ENCODE results near the gene FXR2. TPM values are rescaled to one million over a fixed set of nuclear protein-coding genes. Genes with fewer than 3 reads are reported as not detected.
A peak's percentile ranks its signal among the peaks of the same experiment; 100 is the strongest.

The FXR2 gene
- total RNA-seq, 3 donors from 2014 or later: 22.8 to 33.9 (median 25.6) TPM

- H3K27me3 ChIP-seq: no peaks in the 10 kb centered on the region
- peaks cover 18 to 20% of the 10 kb centered on the region in 2 donors for H3K4me1 ChIP-seq
- no peak for TF ChIP-seq POLR2AphosphoS5 (IDR thresholded peaks at IDR 0.05)
- no peak for TF ChIP-seq CTCF (IDR thresholded peaks at IDR 0.05)
- no peak for TF ChIP-seq POLR2A (IDR thresholded peaks at IDR 0.05)
- intact Hi-C loops (cut with DNase I; ENCODE audit: low total_unique reads): no loop called here
- no peak for DNase-seq (ENCODE audit: low spot score in 2 of 2)
- H3K9me3 ChIP-seq: no peaks in the 10 kb centered on the region
- H3K36me3 ChIP-seq: peaks cover 16% of the 10 kb centered on the region
- peak overlapping the region; percentile 87 to 99 for H3K27ac ChIP-seq
- no peak overlapping the region for H3K4me3 ChIP-seq
Measured at GRCh38 chr17:7577327-7578199, 37.1 kb downstream of the FXR2 start.

GRCh38 chr17:7576432-7576937 lies 38.2 kb downstream of the FXR2 start:
- H3K4me3 ChIP-seq: no peak overlapping the region
- H3K4me1 ChIP-seq: peaks cover 13 to 16% of the 10 kb centered on the region in 2 donors
- no peak for TF ChIP-seq CTCF (IDR thresholded peaks at IDR 0.05)
- no peak for TF ChIP-seq POLR2AphosphoS5 (IDR thresholded peaks at IDR 0.05)
- intact Hi-C loops (cut with DNase I; ENCODE audit: low total_unique reads): no loop called here
- no peaks in the 10 kb centered on the region for H3K9me3 ChIP-seq
- peaks cover 16% of the 10 kb centered on the region for H3K36me3 ChIP-seq
- H3K27me3 ChIP-seq: no peaks in the 10 kb centered on the region
- H3K27ac ChIP-seq: no peak overlapping the region
- no peak for DNase-seq (ENCODE audit: low spot score in 2 of 2)

- intact Hi-C loops (cut with DNase I; ENCODE audit: low total_unique reads): no loop called here
- no peaks in the 10 kb centered on the region for H3K27me3 ChIP-seq
- TF ChIP-seq POLR2A (IDR thresholded peaks at IDR 0.05) (no peak), POLR2AphosphoS5 (IDR thresholded peaks at IDR 0.05) (no peak), CTCF (IDR thresholded peaks at IDR 0.05) (no peak)
- peaks cover 16% of the 10 kb centered on the region for H3K36me3 ChIP-seq
- H3K4me3 ChIP-seq: peak overlapping the region in 2 of 3 donors; percentile 2 to 92
- peak overlapping the region in 1 of 2 donors; percentile 98 for H3K27ac ChIP-seq
- no peak for DNase-seq (ENCODE audit: low spot score in 2 of 2)
- H3K9me3 ChIP-seq: no peaks in the 10 kb centered on the region
- H3K4me1 ChIP-seq: peaks cover 13 to 16% of the 10 kb centered on the region in 2 donors
Measured at GRCh38 chr17:7575959-7576358, 38.7 kb downstream of the FXR2 start.

- no peak for TF ChIP-seq CTCF (IDR thresholded peaks at IDR 0.05)
- no peak for TF ChIP-seq POLR2A (IDR thresholded peaks at IDR 0.05)
- no peak for TF ChIP-seq POLR2AphosphoS5 (IDR thresholded peaks at IDR 0.05)
Measured at GRCh38 chr17:7575481-7575883, 39.2 kb downstream of the FXR2 start.

More at GRCh38 chr17:7575481-7575883, 39.2 kb downstream of the FXR2 start:
- intact Hi-C loops (cut with DNase I; ENCODE audit: low total_unique reads): no loop called here
- no peak for DNase-seq (ENCODE audit: low spot score in 2 of 2)
- Histone ChIP-seq H3K4me3 (peak overlapping the region in 2 of 3 donors; percentile 2 to 92), H3K27ac (peak overlapping the region; percentile 98), H3K4me1 (peaks cover 13 to 16% of the 10 kb centered on the region in 2 donors), H3K36me3 (peaks cover 16% of the 10 kb centered on the region), H3K27me3 (no peaks in the 10 kb centered on the region), H3K9me3 (no peaks in the 10 kb centered on the region)
